IMR-90 (cell line): ENCODE results near the gene GOLGA6L1. TPM values are rescaled to one million over a fixed set of nuclear protein-coding genes. Genes with fewer than 3 reads are reported as not detected.
"Not testable (repeated sequence)": the region's sequence is repeated elsewhere in the genome, so short reads cannot be mapped to it uniquely, and the experiment has no call there.

Experiments used
- ATAC-seq: fragments of 200-7000 bp; cut with Tn5 transposase; 2 replicates; pipeline ENCODE4 v1.9.1; 2020; ENCODE audit warnings: low read depth, mild to moderate bottlenecking, moderate library complexity
- BruUV-seq: library from RNA; stranded (reverse); fragments of 400-500 nt; replicated peaks from 2 replicates; lab custom pipeline; 2021; lab: Mats Ljungman, UMichigan
- CTCF ChIA-PET: fragments of 300-600 bp; formaldehyde crosslinking; extraction: SDS; loops from one replicate; lab custom pipeline; 2021; ENCODE audit warnings: antibody characterized with exemption; lab: Yijun Ruan, JAX
- POLR2A ChIA-PET: fragments of 300-600 bp; sonication (Branson Sonifier 250); formaldehyde crosslinking; loops from one replicate; lab custom pipeline; 2022; ENCODE audit warnings: antibody characterized with exemption; ENCODE audit not compliant: unreplicated experiment; lab: Charles Lee
- DNase-seq: peaks from one replicate; pipeline ENCODE4 v3.0.0; 2013
- H2AFZ ChIP-seq: replicated peaks from 2 replicates; pipeline ENCODE3; 2013; ENCODE audit warnings: low read length, mild to moderate bottlenecking; ENCODE audit not compliant: poor library complexity
- H2AK5ac ChIP-seq: 2 replicates; pipeline ENCODE4 v1.6.1; 2013; ENCODE audit warnings: low read depth, low read length, inconsistent platforms
- H2AK9ac ChIP-seq: replicated peaks from 2 replicates; pipeline ENCODE3; 2013; ENCODE audit warnings: mild to moderate bottlenecking, low read depth, low read length, moderate library complexity; ENCODE audit not compliant: poor library complexity
- H2BK120ac ChIP-seq: 2 replicates; pipeline ENCODE4 v1.6.1; 2013; ENCODE audit warnings: low read depth, low read length, inconsistent platforms
- H2BK15ac ChIP-seq: 3 replicates; pipeline ENCODE4 v1.6.1; 2013; ENCODE audit warnings: low read depth, low read length, inconsistent platforms
- H2BK20ac ChIP-seq: 2 replicates; pipeline ENCODE4 v1.6.1; 2013; ENCODE audit warnings: low read depth, mild to moderate bottlenecking, inconsistent platforms, low read length, moderate library complexity
- H2BK5ac ChIP-seq: 2 replicates; pipeline ENCODE4 v1.6.1; 2013; ENCODE audit warnings: mild to moderate bottlenecking, low read depth, low read length, inconsistent platforms; ENCODE audit not compliant: poor library complexity, severe bottlenecking
- H3K14ac ChIP-seq: replicated peaks from 2 replicates; pipeline ENCODE4 v1.6.1; 2013; ENCODE audit warnings: low read depth, low read length, inconsistent platforms
- H3K18ac ChIP-seq: 2 replicates; pipeline ENCODE4 v1.6.1; 2013; ENCODE audit warnings: low read depth, low read length, control low read depth
- H3K23ac ChIP-seq: 2 replicates; pipeline ENCODE4 v1.6.1; 2013; ENCODE audit warnings: low read depth, low read length, inconsistent platforms
- H3K27ac ChIP-seq: 2 replicates; pipeline ENCODE4 v1.5.1; 2013; ENCODE audit warnings: mild to moderate bottlenecking, control low read depth, low read length; ENCODE audit not compliant: insufficient read depth
- H3K27me3 ChIP-seq: 2 replicates; pipeline ENCODE4 v1.6.1; 2013; ENCODE audit warnings: low read length; ENCODE audit not compliant: control insufficient read depth, insufficient read depth
- H3K36me3 ChIP-seq: 2 replicates; pipeline ENCODE4 v1.6.1; 2013; ENCODE audit warnings: low read length, mixed read lengths; ENCODE audit not compliant: control insufficient read depth, insufficient read depth
- H3K4ac ChIP-seq: 2 replicates; pipeline ENCODE4 v1.6.1; 2013; ENCODE audit warnings: low read depth, low read length, inconsistent platforms
- H3K4me1 ChIP-seq: 2 replicates; pipeline ENCODE4 v1.6.1; 2013; ENCODE audit warnings: low read length, mixed read lengths; ENCODE audit not compliant: control insufficient read depth, insufficient read depth
- H3K4me2 ChIP-seq: 2 replicates; pipeline ENCODE4 v1.6.1; 2013; ENCODE audit warnings: low read depth, mild to moderate bottlenecking, control low read depth, low read length, moderate library complexity
- H3K4me3 ChIP-seq: 2 replicates; pipeline ENCODE4 v1.5.1; 2013; ENCODE audit warnings: low read depth, mild to moderate bottlenecking, control low read depth, low read length, moderate library complexity; ENCODE audit not compliant: insufficient read depth
- H3K56ac ChIP-seq: 2 replicates; pipeline ENCODE4 v1.6.1; 2013; ENCODE audit warnings: low read length, inconsistent platforms; ENCODE audit not compliant: insufficient read depth; ENCODE audit errors: extremely low read depth
- H3K79me1 ChIP-seq, 2 experiments: 2 replicates each; pipeline ENCODE4 v1.6.1; 2013; ENCODE audit warnings: low read length in 2 of 2, inconsistent platforms in 1 of 2, low read depth in 1 of 2
- H3K9ac ChIP-seq: 2 replicates; pipeline ENCODE4 v1.6.1; 2013; ENCODE audit warnings: low read depth, low read length, control low read depth
- H3K9me1 ChIP-seq: 2 replicates; pipeline ENCODE4 v1.6.1; 2013; ENCODE audit warnings: low read length, inconsistent platforms; ENCODE audit not compliant: insufficient read depth
- H3K9me3 ChIP-seq: 2 replicates; pipeline ENCODE4 v1.6.1; 2013; ENCODE audit warnings: low read length; ENCODE audit not compliant: control insufficient read depth, insufficient read depth
- H4K20me1 ChIP-seq: 2 replicates; pipeline ENCODE4 v1.6.1; 2013; ENCODE audit warnings: low read length, inconsistent platforms; ENCODE audit not compliant: insufficient read depth
- H4K5ac ChIP-seq: 2 replicates; pipeline ENCODE4 v1.6.1; 2013; ENCODE audit warnings: mild to moderate bottlenecking, low read depth, low read length, control low read depth
- H4K8ac ChIP-seq, 2 experiments: 2 replicates each; pipeline ENCODE4 v1.6.1; 2013; ENCODE audit warnings: low read depth in 2 of 2, low read length in 2 of 2, control low read depth in 1 of 2, inconsistent platforms in 1 of 2
- H4K91ac ChIP-seq: 2 replicates; pipeline ENCODE4 v1.6.1; 2013; ENCODE audit warnings: low read depth, low read length, inconsistent platforms; ENCODE audit not compliant: insufficient read depth
- CHD1 ChIP-seq: IDR thresholded peaks from 2 replicates; pipeline ENCODE4 v1.6.1; 2012; ENCODE audit warnings: low read depth, low read length, improper control_type of control experiment
- MAZ ChIP-seq: IDR thresholded peaks from 2 replicates; pipeline ENCODE4 v1.6.1; 2012; ENCODE audit warnings: low read depth, mild to moderate bottlenecking, low read length, improper control_type of control experiment, moderate library complexity, borderline replicate concordance
- MXI1 ChIP-seq: IDR thresholded peaks from 2 replicates; pipeline ENCODE4 v1.6.1; 2012; ENCODE audit warnings: low read depth, mild to moderate bottlenecking, low read length, moderate library complexity, borderline replicate concordance
- POLR2A ChIP-seq: IDR thresholded peaks from 2 replicates; pipeline ENCODE4 v1.6.1; 2012; ENCODE audit warnings: mild to moderate bottlenecking, low read depth, low read length
- RAD21 ChIP-seq: IDR thresholded peaks from 2 replicates; pipeline ENCODE4 v1.6.1; 2012; ENCODE audit warnings: low read length, improper control_type of control experiment
- RFX5 ChIP-seq: IDR thresholded peaks from 2 replicates; pipeline ENCODE4 v1.8.0; 2012; ENCODE audit warnings: low read depth, mild to moderate bottlenecking, low read length, moderate library complexity
- SMC3 ChIP-seq: fragments of 150-350 bp; IDR thresholded peaks from 2 replicates; pipeline ENCODE4 v1.6.1; 2016; ENCODE audit warnings: low read depth, mild to moderate bottlenecking, antibody characterized with exemption, low read length, moderate library complexity
- USF2 ChIP-seq: fragments of 150-350 bp; IDR thresholded peaks from 2 replicates; pipeline ENCODE4 v1.6.1; 2017; ENCODE audit warnings: mild to moderate bottlenecking, antibody characterized with exemption, low read length, low read depth
- WGBS, 2 experiments: methylation state at CpG; one replicate each; pipeline versions ENCODE4 v1.1.5 to v1.1.7; 2013; ENCODE audit warnings: missing lambda C conversion rate in 2 of 2; ENCODE audit not compliant: insufficient read length in 1 of 2; ENCODE audit errors: extremely low coverage in 2 of 2; 5-methylcytosine and 5-hydroxymethylcytosine counted together
- dilution Hi-C: fragments of 300-500 bp; cut with HindIII; formaldehyde crosslinking; loops from one replicate; pipeline ENCODE4 v1.14.3; 2018; ENCODE audit warnings: low sequenced_read_pairs; ENCODE audit not compliant: unreplicated experiment
- in situ Hi-C: fragments of 300-500 bp; cut with MboI; formaldehyde crosslinking; loops from 3 replicates; pipeline ENCODE4 v1.14.3; 2019; ENCODE audit warnings: low sequenced_read_pairs, inconsistent platforms, mixed read lengths
- intact Hi-C: fragments of 100-400 bp; cut with micrococcal nuclease; formaldehyde crosslinking; loops from 2 replicates; pipeline ENCODE4 v1.10.0; 2022
- polyA plus RNA-seq, 3 experiments: library from polyadenylated mRNA; depleted of rRNA; stranded (reverse); fragments of >200 nt; gene quantifications; 2 replicates each; pipeline ENCODE4 v1.2.3, GENCODE V29; 2012; ENCODE audit warnings: low replicate concordance in 1 of 3
- total RNA-seq: library from RNA; depleted of rRNA; stranded (reverse); fragments of >200 nt; gene quantifications from 2 replicates; pipeline ENCODE4 v1.2.3, GENCODE V29; 2012

Gene GOLGA6L1
- total and polyA plus RNA-seq, 2 of the 4 experiments (the other 2 are of a cell fraction), result not detected

GRCh38 chr15:23083115-23083514 is 53.5 kb downstream of the GOLGA6L1 start:
- dilution Hi-C loops, result no loop called here
- CTCF ChIA-PET, result no interaction called here

GRCh38 chr15:23081996-23082737 is 54.5 kb downstream of the GOLGA6L1 start:
- no CpG with 5 or more reads among the region's 8 CpGs for WGBS, 2 experiments

More at GRCh38 chr15:23083115-23083514, 53.5 kb downstream of the GOLGA6L1 start:
- Histone ChIP-seq H3K27me3 (no peaks in the 10 kb centered on the region), H4K91ac (no peak overlapping the region), H3K9me1 (no peaks in the 10 kb centered on the region), H2AFZ (no peak overlapping the region), H2BK15ac (no peak overlapping the region), H3K27ac (no peak overlapping the region), H3K18ac (no peak overlapping the region), H3K79me1 (no peaks in the 10 kb centered on the region), H2AK5ac (no peak overlapping the region), H3K56ac (no peak overlapping the region), H4K5ac (no peak overlapping the region), H2BK120ac (no peak overlapping the region), H3K4me1 (no peaks in the 10 kb centered on the region), H3K23ac (no peak overlapping the region), H3K4me3 (no peak overlapping the region), H3K14ac (no peak overlapping the region), H2BK5ac (no peak overlapping the region), H2BK20ac (no peak overlapping the region), H3K36me3 (no peaks in the 10 kb centered on the region), H4K20me1 (no peaks in the 10 kb centered on the region), H3K4me2 (no peak overlapping the region), H2AK9ac (no peak overlapping the region), H4K8ac (no peak overlapping the region), H3K9me3 (no peaks in the 10 kb centered on the region), H3K9ac (no peak overlapping the region), H3K4ac (no peak overlapping the region)
- intact Hi-C loops, result no loop called here
- in situ Hi-C loops, result no loop called here
- TF ChIP-seq MXI1 (no peak), USF2 (no peak), POLR2A (no peak), RFX5 (no peak), SMC3 (no peak), MAZ (no peak), CHD1 (no peak), RAD21 (no peak)
- POLR2A ChIA-PET, result no interaction called here
- 40% methylated on average over 1 of the region's 1 CpG; no CpG with 5 or more reads in 1 of the 2 experiments for WGBS, 2 experiments
- BruUV-seq, result no TSS peak
- DNase-seq (no peak), ATAC-seq (no peak)

More at GRCh38 chr15:23081996-23082737, 54.5 kb downstream of the GOLGA6L1 start:
- H4K20me1 ChIP-seq, H2BK20ac ChIP-seq, H3K36me3 ChIP-seq, intact Hi-C loops, H3K4ac ChIP-seq, H3K23ac ChIP-seq, H3K4me2 ChIP-seq, H3K4me1 ChIP-seq, H3K56ac ChIP-seq, CTCF ChIA-PET, H4K5ac ChIP-seq, H3K9me1 ChIP-seq, H2BK15ac ChIP-seq, ATAC-seq, in situ Hi-C loops, H2BK5ac ChIP-seq, BruUV-seq, H2AFZ ChIP-seq, H4K91ac ChIP-seq, H3K4me3 ChIP-seq, H3K18ac ChIP-seq, H2AK5ac ChIP-seq, POLR2A ChIA-PET, H3K27ac ChIP-seq, H2BK120ac ChIP-seq, H3K79me1 ChIP-seq, H2AK9ac ChIP-seq, H3K9ac ChIP-seq, H3K27me3 ChIP-seq, H4K8ac ChIP-seq, H3K14ac ChIP-seq, DNase-seq, H3K9me3 ChIP-seq, dilution Hi-C loops: not testable (repeated sequence)
